Hepatocyte (in vitro differentiated cells): ENCODE measurements around the gene CFAP73. TPM values are rescaled to one million over a fixed set of nuclear protein-coding genes. Genes with fewer than 3 reads are reported as not detected.

Experiments used
- DNase-seq: peaks from one replicate; pipeline ENCODE4 v3.0.0-alpha.2; 2016; ENCODE audit warnings: low spot score
- H2AFZ ChIP-seq: fragments of 200-600 bp; sonication (generic); 2 replicates; pipeline ENCODE4 v1.6.0; 2016; ENCODE audit warnings: antibody characterized with exemption, mild to moderate bottlenecking
- H3K27ac ChIP-seq: fragments of 200-600 bp; sonication (generic); 2 replicates; pipeline ENCODE4 v1.5.1; 2016; ENCODE audit warnings: mild to moderate bottlenecking
- H3K27me3 ChIP-seq: fragments of 200-600 bp; sonication (generic); 2 replicates; pipeline ENCODE4 v1.6.1; 2016
- H3K36me3 ChIP-seq: fragments of 200-600 bp; sonication (generic); replicated peaks from 2 replicates; pipeline ENCODE4 v1.5.1; 2016; ENCODE audit warnings: low read depth; ENCODE audit not compliant: insufficient read depth
- H3K4me1 ChIP-seq: fragments of 200-600 bp; sonication (generic); 2 replicates; pipeline ENCODE4 v1.5.1; 2016; ENCODE audit warnings: mild to moderate bottlenecking, moderate library complexity; ENCODE audit not compliant: insufficient read depth
- H3K4me2 ChIP-seq: fragments of 200-600 bp; sonication (generic); 2 replicates; pipeline ENCODE4 v1.6.0; 2016
- H3K4me3 ChIP-seq: fragments of 200-600 bp; sonication (generic); 2 replicates; pipeline ENCODE4 v1.5.1; 2016; ENCODE audit warnings: mild to moderate bottlenecking
- H3K79me2 ChIP-seq: fragments of 200-600 bp; sonication (generic); 2 replicates; pipeline ENCODE4 v1.6.0; 2017; ENCODE audit warnings: mild to moderate bottlenecking
- H3K9me2 ChIP-seq: fragments of 200-600 bp; sonication (generic); replicated peaks from 2 replicates; pipeline ENCODE4 v1.6.0; 2017; ENCODE audit warnings: mild to moderate bottlenecking; ENCODE audit not compliant: insufficient read depth
- H3K9me3 ChIP-seq: fragments of 200-600 bp; sonication (generic); 2 replicates; pipeline ENCODE4 v1.5.1; 2016; ENCODE audit warnings: low read depth, mild to moderate bottlenecking
- H4K20me1 ChIP-seq: fragments of 200-600 bp; sonication (generic); 2 replicates; pipeline ENCODE4 v1.6.0; 2016; ENCODE audit warnings: mild to moderate bottlenecking; ENCODE audit not compliant: insufficient read depth, poor library complexity, severe bottlenecking
- EZH2 ChIP-seq: fragments of 200-600 bp; sonication (generic); IDR thresholded peaks from 2 replicates; pipeline ENCODE4 v1.6.1; 2016; ENCODE audit warnings: antibody characterized with exemption, mild to moderate bottlenecking, borderline replicate concordance
- EZH2phosphoT487 ChIP-seq: fragments of 200-600 bp; sonication (generic); IDR thresholded peaks from one replicate; pipeline ENCODE4 v1.6.1; 2018; ENCODE audit warnings: antibody characterized with exemption, mild to moderate bottlenecking, low read depth, moderate library complexity; ENCODE audit not compliant: unreplicated experiment, severe bottlenecking
- WGBS: methylation state at CpG from one replicate; pipeline ENCODE4 v1.1.6; 2016; ENCODE audit warnings: low lambda C conversion rate; ENCODE audit errors: missing lambda C conversion rate; 5-methylcytosine and 5-hydroxymethylcytosine counted together
- polyA plus RNA-seq: library from polyadenylated mRNA; unstranded; fragments of >200 nt; fragmentation: Nextera tagmentation; extraction: Ambion mirVana; gene quantifications from 2 replicates; pipeline ENCODE4 v1.2.1, GENCODE V29; 2016
- total RNA-seq: library from RNA; depleted of rRNA; stranded (reverse); fragments of >200 nt; gene quantifications from 2 replicates; pipeline ENCODE4 v1.2.3, GENCODE V29; 2014
- TF ChIP-seq, protein P1 (sequence below): fragments of 200-600 bp; sonication (generic); IDR thresholded peaks from 2 replicates; pipeline ENCODE4 v1.5.1; 2016; ENCODE audit warnings: antibody characterized with exemption, mild to moderate bottlenecking; ENCODE audit not compliant: poor library complexity

The CFAP73 gene
- total and polyA plus RNA-seq, 2 experiments from 2014 or later, result not detected

- H3K4me1 ChIP-seq, result no peaks in the 10 kb centered on the region
- peaks cover 5% of the 10 kb centered on the region for H3K9me3 ChIP-seq
- no peaks in the 10 kb centered on the region for H3K27me3 ChIP-seq
- no peaks in the 10 kb centered on the region for H3K79me2 ChIP-seq
- no peaks in the 10 kb centered on the region for H4K20me1 ChIP-seq
- no peaks in the 10 kb centered on the region for H3K9me2 ChIP-seq
- WGBS, result 86% methylated on average over 3 of the region's 3 CpGs
- no peaks in the 10 kb centered on the region for H3K36me3 ChIP-seq
- no peak overlapping the region for H3K4me2 ChIP-seq
- DNase-seq, result no peak
- H3K27ac ChIP-seq, result no peak overlapping the region
- H2AFZ ChIP-seq, result no peak overlapping the region
- H3K4me3 ChIP-seq, result no peak overlapping the region
- TF ChIP-seq, protein P1, sequence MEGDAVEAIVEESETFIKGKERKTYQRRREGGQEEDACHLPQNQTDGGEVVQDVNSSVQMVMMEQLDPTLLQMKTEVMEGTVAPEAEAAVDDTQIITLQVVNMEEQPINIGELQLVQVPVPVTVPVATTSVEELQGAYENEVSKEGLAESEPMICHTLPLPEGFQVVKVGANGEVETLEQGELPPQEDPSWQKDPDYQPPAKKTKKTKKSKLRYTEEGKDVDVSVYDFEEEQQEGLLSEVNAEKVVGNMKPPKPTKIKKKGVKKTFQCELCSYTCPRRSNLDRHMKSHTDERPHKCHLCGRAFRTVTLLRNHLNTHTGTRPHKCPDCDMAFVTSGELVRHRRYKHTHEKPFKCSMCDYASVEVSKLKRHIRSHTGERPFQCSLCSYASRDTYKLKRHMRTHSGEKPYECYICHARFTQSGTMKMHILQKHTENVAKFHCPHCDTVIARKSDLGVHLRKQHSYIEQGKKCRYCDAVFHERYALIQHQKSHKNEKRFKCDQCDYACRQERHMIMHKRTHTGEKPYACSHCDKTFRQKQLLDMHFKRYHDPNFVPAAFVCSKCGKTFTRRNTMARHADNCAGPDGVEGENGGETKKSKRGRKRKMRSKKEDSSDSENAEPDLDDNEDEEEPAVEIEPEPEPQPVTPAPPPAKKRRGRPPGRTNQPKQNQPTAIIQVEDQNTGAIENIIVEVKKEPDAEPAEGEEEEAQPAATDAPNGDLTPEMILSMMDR, result no peak
- TF ChIP-seq EZH2phosphoT487 (no peak), EZH2 (no peak)
Observed at GRCh38 chr12:113120670-113121370, 28.7 kb upstream of the CFAP73 start.

- H3K27me3 ChIP-seq, result peaks cover 4% of the 10 kb centered on the region
Observed at GRCh38 chr12:113127791-113128199, 21.7 kb upstream of the CFAP73 start.

DNA sequence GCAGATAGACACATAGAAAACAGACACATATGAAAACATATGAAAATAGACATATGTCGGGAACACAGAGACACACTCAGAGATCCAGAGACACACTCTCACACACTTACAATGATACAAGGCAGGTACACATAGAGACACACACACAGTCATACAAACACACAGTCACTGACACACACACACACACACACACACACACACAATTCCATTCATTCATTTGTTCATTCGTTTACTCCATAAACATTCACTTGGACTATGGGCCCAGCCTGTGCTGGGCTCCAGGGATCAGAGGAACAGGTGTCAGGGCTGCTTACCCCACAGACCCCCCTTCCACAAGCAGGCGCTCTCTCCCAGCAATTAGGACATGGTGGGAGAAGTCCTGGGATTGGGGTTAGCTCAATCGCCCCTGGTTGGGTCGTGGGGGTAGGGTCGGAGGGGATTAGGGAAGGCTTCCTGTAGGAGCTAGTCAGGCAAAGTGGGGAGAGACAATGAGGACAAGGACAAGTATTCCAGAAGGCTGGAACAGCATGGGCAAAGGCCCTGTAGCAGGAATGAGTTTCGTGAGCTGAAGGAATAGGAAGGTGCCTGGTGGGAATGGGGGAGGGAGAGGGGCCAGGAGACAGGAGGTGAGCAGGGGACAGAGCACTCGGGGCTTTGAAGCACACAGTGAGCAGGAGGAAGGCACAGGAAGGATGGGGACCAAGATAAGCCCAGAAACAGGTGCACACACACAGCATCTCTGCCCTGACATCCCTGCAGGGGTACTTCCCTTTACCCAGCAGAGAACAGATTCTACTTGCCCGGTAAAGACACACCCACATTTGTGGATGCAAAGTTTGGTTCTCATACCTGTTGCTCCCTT, 20.5 kb upstream of the CFAP73 start:
- Histone ChIP-seq H3K27ac (no peak overlapping the region), H3K27me3 (peaks cover 8% of the 10 kb centered on the region), H3K4me1 (no peaks in the 10 kb centered on the region), H3K9me3 (no peaks in the 10 kb centered on the region), H4K20me1 (no peaks in the 10 kb centered on the region), H3K36me3 (no peaks in the 10 kb centered on the region), H3K79me2 (no peaks in the 10 kb centered on the region), H3K4me3 (no peak overlapping the region), H3K9me2 (no peaks in the 10 kb centered on the region), H2AFZ (no peak overlapping the region), H3K4me2 (no peak overlapping the region)
- no peak for DNase-seq
- TF ChIP-seq, protein P1, result no peak
- TF ChIP-seq EZH2phosphoT487 (no peak), EZH2 (no peak)
- 64% methylated on average over 9 of the region's 9 CpGs for WGBS

More at GRCh38 chr12:113127791-113128199, 21.7 kb upstream of the CFAP73 start:
- no peaks in the 10 kb centered on the region for H3K4me1 ChIP-seq
- H3K9me3 ChIP-seq, result peaks cover 2% of the 10 kb centered on the region
- H3K27ac ChIP-seq, result no peak overlapping the region
- H2AFZ ChIP-seq, result no peak overlapping the region
- H3K79me2 ChIP-seq, result no peaks in the 10 kb centered on the region
- no peaks in the 10 kb centered on the region for H4K20me1 ChIP-seq
- no peaks in the 10 kb centered on the region for H3K36me3 ChIP-seq
- no peak overlapping the region for H3K4me3 ChIP-seq
- TF ChIP-seq EZH2phosphoT487, result no peak
- TF ChIP-seq EZH2, result no peak
- TF ChIP-seq, protein P1, result no peak
- H3K9me2 ChIP-seq, result no peaks in the 10 kb centered on the region
- WGBS, result 70% methylated on average over 14 of the region's 15 CpGs
- no peak overlapping the region for H3K4me2 ChIP-seq
- no peak for DNase-seq
